SJCRH30 (cell line): ENCODE data around the gene C17orf67. TPM values are rescaled to one million over a fixed set of nuclear protein-coding genes. Genes with fewer than 3 reads are reported as not detected.
A peak's percentile ranks its signal among the peaks of the same experiment; 100 is the strongest.

ENCODE experiments used
- DNase-seq, 2 experiments: peaks; one replicate each; pipeline ENCODE4 v3.0.0-alpha.2; 2015 to 2020
- H3K27ac ChIP-seq: fragments of 250-450 bp; sonication (Bioruptor Pico); 2 replicates; pipeline ENCODE4 v1.5.1; 2020; ENCODE audit warnings: mild to moderate bottlenecking, moderate library complexity
- H3K27me3 ChIP-seq: fragments of 250-450 bp; sonication (Bioruptor Pico); 2 replicates; pipeline ENCODE4 v1.5.1; 2020; ENCODE audit warnings: mild to moderate bottlenecking, moderate library complexity
- H3K36me3 ChIP-seq: fragments of 250-450 bp; sonication (Bioruptor Pico); 2 replicates; pipeline ENCODE4 v1.5.1; 2020; ENCODE audit warnings: mild to moderate bottlenecking, moderate library complexity
- H3K4me1 ChIP-seq: fragments of 250-450 bp; sonication (Bioruptor Pico); 2 replicates; pipeline ENCODE4 v1.5.1; 2020; ENCODE audit warnings: mild to moderate bottlenecking, moderate library complexity
- H3K4me3 ChIP-seq: fragments of 250-450 bp; sonication (Bioruptor Pico); 2 replicates; pipeline ENCODE4 v1.5.1; 2020; ENCODE audit warnings: mild to moderate bottlenecking, moderate library complexity
- H3K9me3 ChIP-seq: fragments of 250-450 bp; sonication (Bioruptor Pico); replicated peaks from 2 replicates; pipeline ENCODE4 v1.5.1; 2020; ENCODE audit warnings: mild to moderate bottlenecking, moderate library complexity
- total RNA-seq: library from RNA; depleted of rRNA; stranded (reverse); fragments of >200 nt; shearing (Covaris generic); gene quantifications from 2 replicates; pipeline ENCODE4 v1.2.3, GENCODE V29; 2014

Gene C17orf67
- total RNA-seq, 1 experiment from 2014 or later, result 1.5 TPM

- no peaks in the 10 kb centered on the region for H3K36me3 ChIP-seq
Measured at GRCh38 chr17:56823848-56824247, 9.9 kb downstream of the C17orf67 start.

DNA sequence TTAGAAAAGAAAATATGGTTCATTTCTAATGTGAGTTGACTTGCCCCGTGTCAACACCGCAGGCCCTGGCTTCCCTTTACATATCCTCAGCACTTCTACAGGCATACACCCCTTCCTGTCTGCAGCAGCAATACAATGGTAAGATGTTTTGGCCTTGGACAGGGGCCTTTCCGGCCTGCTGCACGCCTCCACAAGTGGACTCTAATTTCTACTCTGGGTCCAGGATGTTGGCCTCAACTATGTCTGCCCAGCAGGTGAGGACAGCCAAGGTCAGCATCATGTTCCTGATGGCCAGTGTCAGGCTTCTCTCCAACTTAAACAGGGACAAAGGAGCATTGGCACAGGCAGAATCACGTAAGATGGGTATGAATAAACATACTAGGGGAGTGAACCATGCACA is 11.0 kb downstream of the C17orf67 start:
- H3K27me3 ChIP-seq, result no peaks in the 10 kb centered on the region
- H3K27ac ChIP-seq, result no peak overlapping the region
- H3K4me1 ChIP-seq, result peaks cover 4% of the 10 kb centered on the region; the same call in 1 of the 2 replicates
- no peak for DNase-seq
- no peaks in the 10 kb centered on the region for H3K9me3 ChIP-seq
- no peak overlapping the region for H3K4me3 ChIP-seq
- no peaks in the 10 kb centered on the region for H3K36me3 ChIP-seq

More at GRCh38 chr17:56823848-56824247, 9.9 kb downstream of the C17orf67 start:
- no peak overlapping the region for H3K27ac ChIP-seq
- no peaks in the 10 kb centered on the region for H3K27me3 ChIP-seq
- H3K4me1 ChIP-seq, result peaks cover 4% of the 10 kb centered on the region; the same call in 1 of the 2 replicates
- H3K9me3 ChIP-seq, result no peaks in the 10 kb centered on the region
- no peak for DNase-seq
- no peak overlapping the region for H3K4me3 ChIP-seq

- no peak for DNase-seq
- Histone ChIP-seq H3K27ac (no peak overlapping the region), H3K4me3 (no peak overlapping the region)
Measured at GRCh38 chr17:56821847-56822534, 11.7 kb downstream of the C17orf67 start.

GRCh38 chr17:56820207-56820606 is 13.5 kb downstream of the C17orf67 start:
- Histone ChIP-seq H3K9me3 (no peaks in the 10 kb centered on the region), H3K4me3 (no peak overlapping the region), H3K27me3 (no peaks in the 10 kb centered on the region), H3K36me3 (no peaks in the 10 kb centered on the region), H3K27ac (no peak overlapping the region), H3K4me1 (peaks cover 4% of the 10 kb centered on the region; the same call in 1 of the 2 replicates)
- no peak for DNase-seq

More at GRCh38 chr17:56821847-56822534, 11.7 kb downstream of the C17orf67 start:
- Histone ChIP-seq H3K4me1 (peaks cover 4% of the 10 kb centered on the region; the same call in 1 of the 2 replicates), H3K36me3 (no peaks in the 10 kb centered on the region), H3K27me3 (no peaks in the 10 kb centered on the region), H3K9me3 (no peaks in the 10 kb centered on the region)

DNA sequence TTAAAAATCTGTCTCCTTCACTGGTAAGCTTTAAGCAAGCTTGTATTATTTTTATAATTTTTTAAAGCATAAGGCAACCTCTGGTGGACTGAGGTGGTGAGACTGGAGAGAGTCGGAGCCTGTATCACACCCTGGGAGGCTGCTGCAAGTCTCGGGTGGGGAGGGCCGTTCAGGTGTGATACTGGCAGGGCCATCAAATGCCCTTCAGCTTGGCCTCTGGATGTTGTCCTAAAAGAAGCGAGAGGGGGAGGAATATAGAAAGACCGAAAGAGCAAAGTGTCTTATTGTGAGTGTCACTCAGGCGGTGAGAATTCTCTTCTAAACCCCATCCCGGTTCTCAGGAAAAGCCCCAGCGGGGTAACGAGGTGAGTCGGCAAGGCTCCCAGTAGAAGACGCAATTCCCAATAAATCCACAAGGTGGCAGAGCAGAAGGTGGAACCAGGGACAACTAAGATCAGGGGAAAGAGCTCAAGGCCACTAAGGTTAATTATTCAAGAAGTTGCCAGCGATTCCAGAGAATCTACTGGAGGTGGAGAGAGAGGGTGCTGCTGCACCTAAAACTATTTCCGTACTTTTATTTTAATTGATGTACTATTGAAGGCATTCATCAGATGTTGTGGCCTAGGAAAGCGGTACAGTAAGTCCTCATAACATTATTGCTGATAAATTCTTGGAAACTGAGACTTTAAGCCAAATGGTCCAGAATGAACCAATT is 14.1 kb downstream of the C17orf67 start:
- peak; percentile 57 to 86 for DNase-seq
- no peak overlapping the region for H3K27ac ChIP-seq

DNA sequence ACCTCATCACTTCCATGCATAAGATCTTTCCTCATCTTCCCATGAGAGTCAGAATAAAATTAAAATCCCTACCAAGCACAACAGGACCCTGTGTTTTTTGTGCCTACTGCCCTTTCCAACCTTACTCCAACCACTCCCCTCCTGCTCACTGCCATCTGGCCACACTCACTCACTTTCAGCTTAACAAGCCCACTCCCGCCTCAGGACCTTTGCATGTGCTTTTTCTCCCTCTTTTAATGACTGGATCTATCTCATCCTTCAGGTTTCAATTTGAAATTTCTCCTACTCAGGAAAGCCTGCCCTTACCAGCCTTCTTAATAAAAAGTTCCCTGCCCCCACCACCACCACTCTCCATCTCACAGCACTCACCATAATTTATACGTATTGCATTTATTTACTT is 14.7 kb downstream of the C17orf67 start:
- Histone ChIP-seq H3K4me3 (no peak overlapping the region), H3K9me3 (no peaks in the 10 kb centered on the region), H3K27me3 (no peaks in the 10 kb centered on the region), H3K4me1 (no peaks in the 10 kb centered on the region), H3K36me3 (no peaks in the 10 kb centered on the region), H3K27ac (no peak overlapping the region)
- no peak for DNase-seq

More for the DNA sequence above, 14.1 kb downstream of the C17orf67 start:
- H3K9me3 ChIP-seq, result no peaks in the 10 kb centered on the region
- no peaks in the 10 kb centered on the region for H3K27me3 ChIP-seq
- no peak overlapping the region for H3K4me3 ChIP-seq
- no peaks in the 10 kb centered on the region for H3K36me3 ChIP-seq
- H3K4me1 ChIP-seq, result peaks cover 3% of the 10 kb centered on the region; the same call in 1 of the 2 replicates

- DNase-seq, result no peak
- no peak overlapping the region for H3K4me3 ChIP-seq
- no peaks in the 10 kb centered on the region for H3K36me3 ChIP-seq
- H3K27ac ChIP-seq, result no peak overlapping the region
- H3K27me3 ChIP-seq, result no peaks in the 10 kb centered on the region
- H3K4me1 ChIP-seq, result peaks cover 15% of the 10 kb centered on the region
- H3K9me3 ChIP-seq, result no peaks in the 10 kb centered on the region
Measured at GRCh38 chr17:56817066-56817465, 16.7 kb downstream of the C17orf67 start.

GRCh38 chr17:56815711-56816110 is 18.0 kb downstream of the C17orf67 start:
- Histone ChIP-seq H3K9me3 (no peaks in the 10 kb centered on the region), H3K27ac (no peak overlapping the region), H3K4me3 (no peak overlapping the region), H3K27me3 (no peaks in the 10 kb centered on the region), H3K36me3 (no peaks in the 10 kb centered on the region), H3K4me1 (peaks cover 15% of the 10 kb centered on the region)
- DNase-seq, result no peak

- Histone ChIP-seq H3K27ac (peak overlapping the region; percentile 38), H3K27me3 (no peaks in the 10 kb centered on the region), H3K36me3 (no peaks in the 10 kb centered on the region), H3K9me3 (no peaks in the 10 kb centered on the region), H3K4me1 (peaks cover 20% of the 10 kb centered on the region), H3K4me3 (no peak overlapping the region)
- DNase-seq, result peak; percentile 48 to 68
Measured at GRCh38 chr17:56812901-56813388, 20.8 kb downstream of the C17orf67 start.

DNA sequence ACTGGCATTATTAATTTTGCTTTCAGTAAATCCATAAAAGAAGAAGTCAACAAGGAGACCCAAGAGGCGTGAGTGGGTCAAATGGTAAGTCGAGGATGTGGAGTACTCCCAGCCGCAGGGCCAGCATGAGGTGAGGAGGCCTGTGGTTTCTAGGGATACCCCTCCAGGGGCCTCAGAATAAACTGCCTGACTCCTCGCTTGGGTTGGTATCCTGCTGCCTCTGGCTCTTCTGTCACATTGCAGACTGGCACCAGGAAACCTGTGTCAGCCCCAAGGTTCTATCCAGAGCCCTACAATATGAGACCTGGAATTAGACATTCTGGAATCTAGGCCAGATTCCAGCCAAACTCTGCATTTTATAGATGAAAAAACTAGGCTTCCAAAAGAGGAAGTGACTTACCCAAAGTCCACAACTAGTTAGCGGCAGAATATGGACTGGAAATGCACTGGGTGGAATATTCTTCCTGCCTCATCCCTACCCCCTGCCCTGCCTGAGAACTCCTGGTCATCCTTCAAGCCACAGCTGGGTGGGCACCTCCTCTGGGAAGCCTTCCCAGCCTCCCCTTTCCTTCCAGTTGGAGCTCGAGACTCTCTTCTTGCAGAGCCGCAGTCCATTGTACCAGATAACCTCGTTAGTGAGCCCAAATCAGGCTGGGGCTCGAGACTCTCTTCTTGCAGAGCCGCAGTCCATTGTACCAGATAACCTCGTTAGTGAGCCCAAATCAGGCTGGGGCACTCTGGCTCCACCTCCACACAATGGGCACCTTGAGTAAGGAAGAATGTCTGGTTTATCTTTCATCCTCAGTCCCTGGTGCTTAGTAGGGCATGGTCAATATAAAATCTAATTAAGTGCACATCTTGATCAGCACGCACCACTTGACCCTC is 22.6 kb downstream of the C17orf67 start:
- no peak overlapping the region for H3K4me3 ChIP-seq
- DNase-seq, result no peak
- H3K27ac ChIP-seq, result no peak overlapping the region
- H3K36me3 ChIP-seq, result no peaks in the 10 kb centered on the region
- peaks cover 23% of the 10 kb centered on the region for H3K4me1 ChIP-seq
- no peaks in the 10 kb centered on the region for H3K9me3 ChIP-seq
- H3K27me3 ChIP-seq, result no peaks in the 10 kb centered on the region

DNA sequence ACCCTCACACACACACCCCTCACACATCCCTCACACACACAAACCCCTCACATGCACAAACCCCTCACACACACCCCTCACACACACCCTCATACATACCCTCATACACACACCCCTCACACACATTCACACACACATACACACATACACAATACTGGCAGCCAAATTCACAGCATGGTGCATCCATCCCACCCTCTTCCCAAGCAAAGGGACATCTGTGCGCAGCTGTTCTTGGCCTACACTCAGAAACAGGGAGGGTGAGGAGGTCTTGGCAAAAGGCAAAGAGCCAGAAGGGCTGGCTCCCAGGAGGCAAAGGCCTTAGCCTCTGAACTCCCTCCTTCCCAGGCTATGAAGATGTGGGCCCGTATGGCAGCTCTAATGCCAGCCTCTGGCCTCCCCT is 23.4 kb downstream of the C17orf67 start:
- Histone ChIP-seq H3K4me3 (no peak overlapping the region), H3K4me1 (peaks cover 23% of the 10 kb centered on the region), H3K9me3 (no peaks in the 10 kb centered on the region), H3K36me3 (no peaks in the 10 kb centered on the region), H3K27ac (no peak overlapping the region), H3K27me3 (no peaks in the 10 kb centered on the region)
- DNase-seq, result peak in 1 of 2 experiments; percentile 40

DNA sequence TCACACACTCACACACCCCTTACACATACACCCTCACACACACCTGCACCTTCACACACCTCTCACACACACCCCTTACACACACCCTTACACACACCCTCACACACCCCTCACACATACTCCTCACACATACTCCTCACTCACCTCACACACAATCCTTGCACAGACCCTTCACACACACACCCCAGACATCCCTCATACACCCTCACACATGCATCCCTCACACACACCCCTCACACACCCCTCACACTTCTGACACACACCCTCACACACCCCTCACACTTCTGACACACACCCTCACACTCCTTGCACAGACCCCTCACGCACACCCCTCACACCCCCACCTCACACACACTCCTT is 23.9 kb downstream of the C17orf67 start:
- DNase-seq, result no peak
- no peak overlapping the region for H3K27ac ChIP-seq
- H3K27me3 ChIP-seq, result no peaks in the 10 kb centered on the region
- no peak overlapping the region for H3K4me3 ChIP-seq
- no peaks in the 10 kb centered on the region for H3K36me3 ChIP-seq
- peaks cover 23% of the 10 kb centered on the region for H3K4me1 ChIP-seq
- H3K9me3 ChIP-seq, result no peaks in the 10 kb centered on the region

- no peak for DNase-seq
- Histone ChIP-seq H3K27ac (no peak overlapping the region), H3K4me3 (no peak overlapping the region), H3K36me3 (no peaks in the 10 kb centered on the region), H3K9me3 (no peaks in the 10 kb centered on the region), H3K27me3 (no peaks in the 10 kb centered on the region), H3K4me1 (peaks cover 23% of the 10 kb centered on the region)
Measured at GRCh38 chr17:56809106-56809819, 24.5 kb downstream of the C17orf67 start.

- DNase-seq, result peak in 1 of 2 experiments; percentile 41
- Histone ChIP-seq H3K9me3 (no peaks in the 10 kb centered on the region), H3K27ac (no peak overlapping the region), H3K27me3 (no peaks in the 10 kb centered on the region), H3K4me1 (peaks cover 23% of the 10 kb centered on the region), H3K4me3 (no peak overlapping the region), H3K36me3 (no peaks in the 10 kb centered on the region)
Measured at GRCh38 chr17:56808503-56808902, 25.2 kb downstream of the C17orf67 start.
